GM19328 (cell line): ENCODE results near the gene PFKFB3.
A peak's percentile ranks its signal among the peaks of the same experiment; 100 is the strongest.
"Not testable (repeated sequence)": the region's sequence is repeated elsewhere in the genome, so short reads cannot be mapped to it uniquely, and the experiment has no call there.

Source experiments
- ATAC-seq: cut with Tn5 transposase; IDR thresholded peaks from one replicate; pipeline ENCODE4 v1.9.1; 2021; ENCODE audit warnings: mild to moderate bottlenecking, moderate library complexity; ENCODE audit not compliant: unreplicated experiment

PFKFB3 gene

DNA sequence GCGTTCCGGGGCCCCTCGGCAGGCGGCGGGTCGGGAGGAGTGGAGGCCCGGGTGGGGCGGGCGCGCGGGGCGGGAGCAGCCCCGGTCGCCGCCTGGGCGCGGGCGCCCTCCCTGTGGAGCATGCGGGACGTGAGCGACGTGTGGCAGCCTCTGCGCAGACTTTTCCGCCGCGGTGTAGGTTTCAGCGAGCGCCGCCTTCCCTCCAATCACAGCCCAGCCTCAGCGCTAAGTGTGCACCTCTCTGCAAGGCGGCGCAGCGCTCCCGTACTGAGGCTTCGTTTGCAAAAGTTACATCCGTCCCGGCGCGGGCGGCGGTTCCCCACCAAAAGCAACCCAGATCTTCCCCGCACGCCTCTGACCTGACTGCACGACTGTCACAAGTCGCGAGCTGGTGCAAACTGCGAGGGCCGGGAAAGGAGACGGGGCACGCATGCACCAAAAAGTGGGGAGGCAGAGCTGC lies 1.2 kb upstream of the PFKFB3 start:
- ATAC-seq, result no peak

DNA sequence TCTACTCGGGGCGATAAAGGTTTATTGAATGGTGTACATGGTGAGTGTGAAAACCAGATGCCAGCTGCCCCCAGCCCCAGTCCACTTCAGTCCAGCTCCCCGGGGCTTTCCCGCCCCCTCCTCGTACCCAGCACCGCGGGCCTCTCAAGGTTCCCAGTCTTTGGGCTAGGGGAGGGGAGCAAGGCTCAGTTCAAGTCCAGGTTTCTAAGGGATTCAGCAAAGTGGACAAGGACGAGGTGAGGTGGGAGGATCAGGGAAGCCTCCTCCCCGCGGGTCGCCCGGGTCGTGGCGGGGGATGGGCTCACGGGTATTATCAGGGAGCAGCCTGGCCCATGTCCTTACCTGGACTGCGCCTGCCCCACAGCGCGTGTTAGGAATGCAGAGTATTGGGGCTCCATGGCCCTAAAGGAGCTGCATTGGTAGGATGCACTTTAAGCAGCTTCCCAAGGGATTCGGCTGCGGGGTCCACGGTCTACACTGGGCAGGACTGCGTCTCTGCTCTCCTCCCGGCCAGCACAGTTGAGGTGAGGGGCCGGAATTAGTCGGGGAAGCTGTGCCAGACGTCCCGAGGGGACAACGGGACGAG lies 541 bp upstream of the PFKFB3 start:
- no peak for ATAC-seq

DNA sequence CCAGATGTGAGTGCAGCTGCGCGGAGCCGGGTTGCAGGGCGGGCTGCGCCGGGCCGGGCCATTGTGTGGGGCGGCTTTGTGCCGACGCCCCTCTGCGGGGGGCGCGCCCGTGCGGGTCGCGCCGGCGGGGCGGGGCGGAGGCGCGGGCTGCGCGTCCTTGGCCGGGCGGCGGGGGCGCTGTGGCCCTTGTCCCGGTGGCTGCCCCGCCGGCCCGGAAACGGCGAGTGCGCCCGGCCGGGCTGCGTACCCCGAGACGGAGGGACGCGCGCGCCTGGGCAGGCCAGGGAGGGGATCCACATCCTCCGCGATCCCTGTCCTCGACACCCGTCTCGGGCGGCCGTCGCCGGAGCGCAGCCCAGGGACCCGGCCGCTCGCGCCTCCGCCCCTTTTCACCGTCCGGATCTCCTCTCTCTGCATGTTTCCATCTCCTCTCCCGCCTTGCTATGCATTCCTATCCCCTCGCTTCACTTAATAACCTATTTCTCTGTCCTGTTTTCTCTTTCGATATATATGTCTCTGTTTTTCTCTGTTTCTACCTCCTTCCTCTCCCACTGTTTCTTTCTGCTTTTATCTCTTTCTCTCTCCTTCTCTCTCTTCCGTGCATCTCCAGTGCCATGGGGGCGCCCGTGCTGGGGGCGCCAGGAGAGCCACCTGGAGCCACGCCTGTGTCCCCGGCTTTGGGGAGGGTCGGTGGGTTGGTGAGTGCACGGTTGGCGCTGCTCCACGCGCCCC lies 765 bp downstream of the PFKFB3 start:
- ATAC-seq, result peak; percentile 35

DNA sequence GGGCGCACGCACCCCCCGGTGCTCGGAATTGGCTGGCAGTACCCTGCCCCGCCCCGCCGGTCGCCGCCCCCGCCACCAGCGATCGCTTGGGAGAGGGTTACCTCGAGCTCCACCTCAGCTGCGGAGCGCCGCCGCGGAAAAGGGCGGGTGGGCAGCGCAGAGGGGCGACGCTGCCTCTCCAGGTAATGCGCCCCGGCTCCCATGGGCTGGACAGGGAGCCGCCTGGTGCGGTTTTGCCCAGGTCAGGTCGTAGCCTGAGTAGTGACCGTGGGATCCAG lies 1.3 kb downstream of the PFKFB3 start:
- ATAC-seq, result no peak

DNA sequence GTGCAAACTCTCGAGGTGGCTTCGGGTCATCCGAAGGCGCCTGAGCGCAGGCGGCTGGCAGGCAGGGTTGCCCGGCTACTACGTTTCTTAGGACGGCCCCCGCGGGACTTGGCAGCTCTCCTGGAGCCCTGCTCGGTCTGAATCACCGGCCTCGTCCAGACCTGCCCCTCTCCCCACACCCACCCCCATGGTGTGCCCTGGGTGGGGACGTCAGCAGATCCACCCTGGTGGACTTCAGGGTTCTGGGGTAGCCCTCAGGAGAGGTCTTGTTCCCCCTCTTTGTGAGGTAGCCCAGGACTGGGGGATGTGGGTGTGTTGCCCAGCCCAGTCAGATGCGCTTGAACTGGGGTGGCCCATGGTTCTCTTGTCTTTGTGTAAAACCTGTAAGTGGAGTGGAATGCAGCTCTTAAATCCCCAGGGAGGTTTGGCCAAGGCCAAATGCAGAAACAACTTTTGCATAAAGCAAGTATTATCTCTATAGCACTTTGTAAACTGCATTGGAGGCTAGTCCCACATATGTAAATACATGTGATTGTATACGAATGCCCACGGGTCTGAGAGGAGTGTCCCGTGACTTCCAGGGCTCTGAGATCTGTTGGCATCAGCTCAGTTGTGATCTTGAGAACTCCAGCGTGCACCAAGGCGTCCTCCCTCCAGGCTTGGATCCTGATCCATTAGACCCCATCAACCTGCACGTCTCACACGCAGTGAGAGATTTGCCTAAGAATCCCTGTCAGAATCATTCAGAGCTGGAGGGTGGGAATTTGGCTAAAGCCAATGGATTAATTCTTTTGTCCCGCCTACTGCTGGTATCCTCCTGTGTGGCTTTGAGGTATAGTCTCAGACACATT lies 1.8 kb downstream of the PFKFB3 start:
- no peak for ATAC-seq

DNA sequence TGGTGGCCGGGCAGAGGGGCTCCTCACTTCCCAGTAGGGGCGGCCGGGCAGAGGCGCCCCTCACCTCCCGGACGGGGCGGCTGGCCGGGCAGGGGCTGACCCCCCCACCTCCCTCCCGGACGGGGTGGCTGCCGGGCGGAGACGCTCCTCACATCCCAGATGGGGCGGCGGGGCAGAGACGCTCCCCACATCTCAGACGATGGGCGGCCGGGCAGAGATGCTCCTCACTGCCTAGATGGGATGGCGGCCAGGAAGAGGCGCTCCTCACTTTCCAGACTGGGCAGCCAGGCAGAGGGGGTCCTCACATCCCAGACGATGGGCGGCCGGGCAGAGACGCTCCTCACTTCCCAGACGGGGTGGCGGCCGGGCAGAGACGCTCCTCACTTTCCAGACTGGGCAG lies 3.8 kb downstream of the PFKFB3 start:
- ATAC-seq, result not testable (repeated sequence)

DNA sequence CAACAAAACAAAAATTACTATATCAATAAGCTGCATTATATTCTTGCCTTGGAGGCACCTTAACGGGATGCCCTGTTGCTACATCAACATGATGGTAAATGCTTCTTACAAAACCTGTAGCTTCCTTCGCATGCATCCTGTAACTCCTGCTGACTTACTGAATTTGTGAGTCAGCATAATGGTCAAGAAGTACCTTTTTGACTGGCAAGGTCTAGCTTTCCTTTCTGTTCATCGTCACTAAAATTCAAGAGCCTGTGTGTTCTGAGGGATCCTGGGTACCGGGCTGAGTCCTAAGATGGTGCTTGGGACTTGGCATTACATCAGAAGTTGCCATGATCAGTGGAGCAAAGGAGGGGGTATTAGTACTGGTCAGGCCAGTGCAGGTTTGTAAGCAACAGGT lies 4.9 kb downstream of the PFKFB3 start:
- ATAC-seq, result no peak

DNA sequence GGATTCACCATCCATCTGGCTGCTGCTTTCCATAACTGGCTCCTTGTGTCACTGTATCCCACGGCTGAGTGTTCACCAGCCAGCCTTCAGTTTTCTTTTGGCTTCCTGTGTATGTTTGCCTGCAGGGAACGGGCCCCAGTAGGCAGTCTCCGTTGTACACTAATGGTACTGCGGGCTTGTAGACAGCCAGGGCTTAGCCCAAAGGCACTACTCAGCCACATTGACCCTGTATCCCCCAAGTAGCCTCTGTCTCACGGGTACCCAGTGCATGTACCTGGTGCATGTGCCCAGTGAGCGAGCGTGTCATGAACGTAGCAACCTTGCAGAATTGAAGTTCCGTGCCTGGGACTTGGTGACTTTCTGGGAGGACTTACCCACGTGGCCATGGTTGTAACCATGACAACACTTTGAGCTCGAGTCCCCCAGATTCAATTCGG lies 6.1 kb downstream of the PFKFB3 start:
- no peak for ATAC-seq

DNA sequence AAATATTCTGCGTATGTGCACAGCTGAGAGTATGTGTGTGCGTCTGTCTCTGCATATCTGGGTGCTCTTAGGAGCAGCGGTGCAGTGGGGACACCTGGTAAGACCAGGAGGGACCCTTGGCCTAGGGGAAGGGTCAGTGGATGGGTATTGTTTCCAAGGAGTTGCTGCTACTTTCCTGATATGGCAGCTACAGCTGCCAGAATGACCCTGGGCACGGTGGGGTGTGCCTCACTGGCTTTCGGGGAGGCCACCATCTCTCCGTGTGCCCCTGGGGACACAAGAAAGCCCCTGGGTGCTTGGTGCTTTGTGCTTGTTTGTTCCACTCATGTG lies 8.6 kb downstream of the PFKFB3 start:
- ATAC-seq, result no peak

DNA sequence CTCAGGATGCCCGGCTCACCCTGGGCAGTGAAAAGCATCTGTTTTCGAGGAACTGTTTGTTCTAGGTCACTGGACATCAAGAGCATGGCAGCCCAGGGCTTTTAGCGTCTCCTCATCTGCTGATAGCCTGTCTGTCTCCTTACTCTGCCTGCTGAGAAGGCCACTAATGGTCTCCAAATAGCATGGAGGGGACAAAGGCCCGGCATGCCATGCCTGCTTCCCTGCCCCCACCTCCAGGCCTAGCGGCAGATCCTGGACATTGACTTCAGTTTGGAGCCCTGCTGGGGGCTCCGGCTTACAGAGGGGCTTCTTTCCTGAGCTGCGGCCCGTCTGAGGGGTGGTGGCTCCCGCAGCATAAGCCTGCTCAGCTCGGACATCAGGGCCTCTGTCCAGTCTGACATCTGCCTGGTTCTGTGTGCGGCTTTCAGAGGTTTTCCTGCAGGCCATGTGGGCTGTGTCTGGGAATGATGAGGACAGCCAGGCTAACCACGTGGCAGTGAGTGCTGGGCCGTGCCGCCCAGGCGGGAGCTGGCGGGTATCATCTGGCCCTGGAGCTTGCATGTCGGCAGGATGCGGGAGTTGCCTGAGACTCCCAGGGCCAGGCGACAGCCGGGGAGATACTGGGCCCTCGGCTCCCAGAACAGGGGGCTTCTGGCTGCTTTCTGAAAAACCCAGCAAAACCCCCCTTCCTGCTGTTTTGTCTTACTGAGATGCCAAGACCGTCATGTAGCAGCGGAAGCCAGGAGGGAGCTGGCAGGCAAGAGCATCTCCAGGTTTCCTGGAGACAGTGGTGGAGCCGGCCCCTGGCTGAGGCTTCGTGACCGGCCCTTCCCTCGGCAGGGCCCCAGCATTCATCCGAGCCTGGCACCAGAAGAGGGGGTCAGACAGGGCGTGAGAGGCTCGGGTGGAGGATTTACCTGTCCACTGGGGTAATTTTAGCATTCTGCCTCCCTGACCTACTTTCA lies 9.2 kb downstream of the PFKFB3 start:
- ATAC-seq, result no peak

DNA sequence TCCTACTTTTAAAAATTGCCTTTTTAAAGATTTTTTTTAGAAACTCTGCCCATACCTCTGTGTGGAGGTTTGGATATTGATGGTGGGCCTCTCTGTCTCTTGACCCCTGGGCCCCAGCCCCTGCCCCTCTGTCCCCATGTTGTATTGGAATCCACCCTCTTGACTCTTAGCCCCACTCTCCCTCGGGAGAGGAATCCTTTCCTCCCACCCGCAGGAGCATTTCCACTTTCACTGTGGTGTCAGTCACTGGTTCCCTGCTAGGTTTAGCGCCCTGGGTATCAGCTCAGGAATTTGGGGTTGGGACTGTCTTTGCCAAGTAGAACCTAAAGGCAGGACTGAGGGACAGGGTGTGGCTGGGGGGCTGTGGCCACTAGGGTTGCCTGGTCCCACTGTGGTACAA lies 10.1 kb downstream of the PFKFB3 start:
- ATAC-seq, result no peak

DNA sequence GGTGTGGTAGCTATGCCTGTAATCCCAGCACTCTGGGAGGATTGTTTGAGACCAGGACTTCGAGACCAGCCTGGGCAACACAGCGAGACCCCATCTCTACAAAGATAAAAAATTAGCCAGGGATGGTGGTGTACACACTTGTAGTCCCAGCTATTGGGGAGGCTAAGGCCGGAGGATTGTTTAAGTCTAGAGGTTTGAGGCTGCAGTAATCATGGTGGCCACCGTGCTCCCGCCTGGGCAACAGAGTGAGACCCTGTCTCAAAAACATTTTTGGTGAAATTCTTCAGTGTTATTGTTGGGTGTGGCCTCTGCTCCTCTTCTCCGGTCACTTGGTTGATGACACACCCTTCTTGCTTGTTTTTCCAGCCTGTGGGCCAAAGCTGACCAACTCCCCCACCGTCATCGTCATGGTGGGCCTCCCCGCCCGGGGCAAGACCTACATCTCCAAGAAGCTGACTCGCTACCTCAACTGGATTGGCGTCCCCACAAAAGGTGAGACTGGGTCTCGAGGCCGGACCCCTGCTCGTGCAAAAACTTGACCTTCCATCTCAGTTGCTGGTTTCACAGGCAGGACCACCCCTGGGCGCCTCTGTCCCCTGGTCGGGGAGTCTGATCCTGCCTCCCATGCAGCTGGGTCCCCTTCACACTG lies 10.6 kb downstream of the PFKFB3 start:
- ATAC-seq, result no peak

DNA sequence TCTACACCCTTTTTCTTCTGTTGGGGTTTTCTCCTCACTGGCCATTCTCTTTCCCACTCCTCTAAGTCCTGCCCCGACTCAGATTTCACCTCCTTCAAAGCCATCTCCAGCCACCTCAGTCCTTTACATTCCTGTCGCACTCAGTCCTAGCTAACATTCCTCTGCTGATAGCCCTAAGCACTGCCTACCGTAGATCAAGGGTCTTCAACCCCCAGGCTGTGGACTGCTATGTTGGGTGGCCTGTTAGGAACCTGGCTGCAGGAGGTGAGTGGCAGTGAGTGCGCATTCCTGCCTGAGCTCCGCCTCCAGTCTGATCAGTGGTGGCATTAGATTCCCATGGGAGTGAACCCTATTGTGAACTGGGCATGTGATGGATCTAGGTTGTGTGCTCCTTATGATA lies 11.2 kb downstream of the PFKFB3 start:
- ATAC-seq, result no peak

DNA sequence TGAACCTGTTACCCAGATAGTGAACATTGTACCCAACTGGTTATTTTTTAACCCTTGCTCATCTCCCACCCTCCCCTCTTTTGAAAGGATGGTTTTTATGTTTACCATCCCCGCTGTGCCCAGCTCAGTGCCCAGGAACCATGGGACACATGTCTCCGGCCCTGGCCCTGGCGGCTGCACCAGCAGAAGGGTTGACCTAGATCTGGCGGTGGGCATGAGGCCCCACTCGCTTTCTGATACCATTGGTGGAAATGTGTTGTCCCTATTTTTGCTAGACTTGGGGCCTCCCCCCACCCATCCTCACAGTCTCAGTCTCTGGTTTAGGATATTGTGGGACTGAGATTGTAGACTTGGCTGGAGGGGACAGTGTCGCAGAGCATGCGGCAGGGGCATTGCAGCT lies 11.9 kb downstream of the PFKFB3 start:
- no peak for ATAC-seq

DNA sequence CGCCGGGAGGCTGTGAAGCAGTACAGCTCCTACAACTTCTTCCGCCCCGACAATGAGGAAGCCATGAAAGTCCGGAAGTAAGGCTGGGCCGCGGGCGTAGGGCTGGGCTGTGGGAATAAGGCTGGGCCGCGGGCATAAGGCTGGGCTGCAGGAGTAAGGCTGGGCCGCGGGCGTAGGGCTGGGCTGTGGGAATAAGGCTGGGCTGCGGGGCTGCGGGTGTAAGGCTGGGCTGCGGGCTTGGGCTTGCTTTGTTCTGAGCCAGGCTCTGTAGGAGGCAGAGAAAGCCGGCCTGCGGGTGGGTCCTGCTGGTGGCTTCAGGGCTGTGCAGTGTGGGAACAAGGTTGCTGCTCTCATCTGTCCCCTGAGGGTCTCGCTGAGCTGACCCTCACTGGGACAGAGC lies 12.5 kb downstream of the PFKFB3 start:
- ATAC-seq, result no peak

DNA sequence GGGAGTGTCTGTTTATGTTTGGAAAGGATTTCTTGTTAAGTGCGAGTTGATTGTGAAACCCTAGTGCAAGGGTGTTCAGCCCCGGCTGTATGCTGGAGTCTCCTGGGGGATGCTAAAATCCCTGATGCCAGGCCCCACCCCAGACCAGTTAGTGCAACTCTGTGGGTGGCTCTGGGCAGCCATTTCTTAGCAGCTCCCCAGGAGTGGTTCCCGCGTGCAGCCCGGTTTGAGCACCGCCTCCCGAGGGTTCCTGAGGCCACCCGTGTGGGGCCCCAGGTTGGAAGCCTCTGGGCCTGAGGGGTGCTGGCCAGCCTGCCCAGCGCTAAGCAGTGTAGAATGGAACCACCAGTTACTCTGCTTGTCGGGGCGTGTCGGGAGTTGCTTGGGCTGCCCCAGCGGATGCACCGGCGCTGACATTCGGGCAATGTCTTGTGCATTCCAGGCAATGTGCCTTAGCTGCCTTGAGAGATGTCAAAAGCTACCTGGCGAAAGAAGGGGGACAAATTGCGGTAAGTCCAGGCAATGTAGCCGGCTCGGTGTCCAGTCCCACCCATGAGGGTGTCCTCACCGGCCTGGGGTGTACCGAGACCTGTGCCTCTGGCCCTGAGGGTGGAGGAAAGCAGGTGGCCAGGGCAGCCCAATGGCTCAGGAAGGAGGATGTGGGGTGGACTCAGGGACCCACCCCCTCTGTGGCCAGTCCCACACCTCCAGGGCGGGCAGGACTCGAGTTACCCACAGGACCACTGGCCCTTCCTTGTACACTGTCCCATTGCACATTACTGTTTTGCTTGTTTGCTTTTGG lies 13.2 kb downstream of the PFKFB3 start:
- no peak for ATAC-seq

DNA sequence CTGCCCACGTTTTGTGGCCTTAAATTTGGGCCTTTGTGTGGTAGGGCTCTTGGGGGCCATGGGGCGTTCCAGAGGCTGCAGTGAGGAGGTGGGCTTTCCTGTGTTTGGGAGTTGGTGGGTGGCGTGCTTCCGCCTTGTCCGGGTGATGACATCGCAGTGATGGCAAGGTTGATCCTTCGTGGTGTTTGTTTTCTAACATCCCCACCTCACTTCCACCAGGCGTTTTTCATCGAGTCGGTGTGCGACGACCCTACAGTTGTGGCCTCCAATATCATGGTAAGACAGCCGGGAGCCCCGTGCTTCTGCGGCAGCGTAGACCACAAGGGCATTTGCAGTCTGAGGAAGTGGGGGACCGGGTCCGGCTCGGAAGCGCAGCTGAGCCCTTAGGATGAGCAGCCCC lies 14.2 kb downstream of the PFKFB3 start:
- no peak for ATAC-seq

DNA sequence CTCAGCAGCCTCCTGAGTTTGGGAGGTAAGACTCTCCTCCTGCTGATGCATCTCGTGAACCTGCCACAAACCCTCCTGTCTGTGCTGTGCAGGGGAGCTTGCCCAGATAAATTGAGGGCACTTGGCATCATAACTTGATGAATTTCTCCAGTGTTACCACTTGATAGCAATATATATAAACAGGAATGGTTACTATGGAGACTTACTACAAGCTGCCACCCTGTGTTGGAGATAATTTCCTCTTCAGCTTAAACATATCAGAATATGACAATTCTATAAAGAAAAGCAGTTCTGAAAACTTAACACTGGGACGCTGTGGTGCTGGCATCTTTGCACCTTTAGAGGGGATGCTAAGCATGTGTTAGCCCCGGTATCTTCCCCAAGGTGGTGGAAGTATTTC lies 14.9 kb downstream of the PFKFB3 start:
- ATAC-seq, result no peak

DNA sequence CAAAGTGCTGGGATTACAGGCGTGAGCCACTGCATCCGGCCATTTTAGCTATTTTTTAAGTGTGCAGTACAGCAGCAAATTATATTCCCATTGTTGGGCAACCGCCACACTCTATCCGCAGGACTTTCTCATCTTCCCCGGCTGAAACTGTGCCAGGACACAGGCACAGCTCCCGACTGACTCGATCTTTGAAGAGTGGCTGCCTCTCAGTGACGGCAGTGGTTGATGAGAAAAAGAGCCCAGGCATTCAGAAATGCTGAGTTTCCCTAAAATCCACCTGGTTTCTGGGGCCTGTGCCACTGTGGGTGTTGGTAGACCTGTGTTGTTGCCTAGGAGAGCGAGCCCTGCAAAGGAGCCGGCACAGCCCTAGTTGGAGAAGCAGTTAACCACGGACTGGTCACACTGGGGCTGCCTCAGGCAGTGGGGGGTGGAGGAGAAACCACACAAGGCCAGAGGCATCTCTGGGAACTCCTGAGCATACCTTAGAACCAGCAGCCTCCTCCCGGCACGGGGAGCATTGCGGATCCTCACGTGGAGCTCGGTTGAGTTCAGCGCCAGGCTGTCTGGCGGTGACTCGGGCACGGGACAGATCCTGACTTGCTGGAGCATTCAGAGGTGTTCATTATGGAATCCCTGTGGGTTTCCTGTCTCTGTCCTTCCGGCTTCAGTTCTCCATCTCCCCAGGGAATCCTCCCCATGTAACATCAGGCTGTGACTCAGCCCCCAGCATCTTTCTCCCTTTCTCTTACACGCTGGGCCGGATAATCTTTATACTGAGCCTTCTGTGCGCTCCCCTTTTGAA lies 16.2 kb downstream of the PFKFB3 start:
- no peak for ATAC-seq
